ENCODE results near the gene OR2L8.

The OR2L8 gene

GRCh38 chr1:247942624-247943023 is 6.0 kb upstream of the OR2L8 start:
- no peaks in the 10 kb centered on the region for H3K4me1 Mint-ChIP-seq
- H3K4me3 Mint-ChIP-seq, result no peak overlapping the region
- ATAC-seq, result no peak
- peaks cover 8% of the 10 kb centered on the region for H3K27me3 Mint-ChIP-seq
- no peak overlapping the region for H3K27ac Mint-ChIP-seq
- DNase-seq, result no peak
- no peaks in the 10 kb centered on the region for H3K9me3 Mint-ChIP-seq

- H3K4me3 Mint-ChIP-seq, result no peak overlapping the region
- ATAC-seq (no peak), DNase-seq (no peak)
- H3K9me3 Mint-ChIP-seq, result peaks cover 10 to 14% of the 10 kb centered on the region in 2 donors
- no peak overlapping the region for H3K27ac Mint-ChIP-seq
- no peaks in the 10 kb centered on the region for H3K27me3 Mint-ChIP-seq
- no peaks in the 10 kb centered on the region for H3K4me1 Mint-ChIP-seq
Measured at GRCh38 chr1:247953408-247953807, 4.8 kb downstream of the OR2L8 start.

DNA sequence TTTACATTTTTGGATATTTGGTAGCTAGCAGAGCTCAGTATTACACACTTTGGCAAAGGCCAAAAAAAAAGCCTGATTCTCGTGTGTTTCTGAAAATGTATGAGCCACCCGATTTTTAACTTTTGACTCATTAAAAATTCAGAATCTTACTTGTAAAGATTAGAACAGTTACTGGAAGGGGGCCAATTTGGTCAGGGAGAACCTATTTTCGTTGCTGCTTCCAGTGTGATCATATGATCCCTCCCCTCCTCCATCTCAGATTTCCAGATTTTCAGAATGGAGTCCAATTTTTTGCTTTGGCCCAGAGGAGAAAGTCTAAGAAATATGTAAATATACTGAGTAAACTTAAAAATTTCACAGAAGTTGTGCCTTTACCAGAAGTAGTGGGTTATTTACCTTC is 13.1 kb downstream of the OR2L8 start:
- no peaks in the 10 kb centered on the region for H3K27me3 Mint-ChIP-seq
- no peak overlapping the region for H3K4me3 Mint-ChIP-seq
- peaks cover 10 to 17% of the 10 kb centered on the region in 2 donors for H3K9me3 Mint-ChIP-seq
- DNase-seq (no peak), ATAC-seq (no peak)
- H3K4me1 Mint-ChIP-seq, result peaks cover 1% of the 10 kb centered on the region
- no peak overlapping the region for H3K27ac Mint-ChIP-seq

DNA sequence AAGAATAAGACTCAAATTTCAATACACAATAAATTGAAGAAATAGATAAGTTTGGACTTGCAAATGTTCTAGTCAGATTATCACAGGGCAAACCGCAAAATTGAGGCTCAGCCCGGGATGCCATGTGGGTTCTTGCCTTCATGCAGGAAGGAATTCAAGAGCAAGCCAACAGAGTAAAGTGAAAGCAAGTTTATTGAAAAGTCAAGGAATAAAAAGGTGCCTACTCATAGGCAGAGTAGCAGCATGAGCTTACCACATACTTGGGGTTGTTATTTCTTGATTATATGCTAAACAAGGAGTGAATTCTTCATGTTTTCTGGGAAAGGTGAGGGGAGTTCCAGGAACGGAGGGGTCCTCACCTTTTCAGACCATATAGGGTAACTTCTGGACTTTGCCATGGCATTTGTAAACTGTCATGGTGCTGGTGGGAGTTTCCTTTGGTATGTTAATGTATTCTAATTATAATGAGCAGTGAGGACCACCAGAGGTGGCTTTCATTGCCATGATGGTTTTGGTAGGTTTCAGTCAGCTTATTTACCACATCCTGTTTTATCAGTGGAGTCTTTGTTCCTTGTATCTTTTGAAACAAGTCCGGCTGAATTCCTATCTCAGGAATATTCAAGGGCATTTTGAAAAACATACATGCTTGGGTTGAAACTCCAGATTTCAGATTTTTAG is 14.4 kb downstream of the OR2L8 start:
- peaks cover 6 to 10% of the 10 kb centered on the region in 2 donors for H3K9me3 Mint-ChIP-seq
- H3K4me1 Mint-ChIP-seq, result peaks cover 6% of the 10 kb centered on the region
- H3K27me3 Mint-ChIP-seq, result no peaks in the 10 kb centered on the region
- no peak overlapping the region for H3K4me3 Mint-ChIP-seq
- no peak overlapping the region for H3K27ac Mint-ChIP-seq
- DNase-seq, result peak; percentile 1 to 10
- peak; percentile 73 for ATAC-seq

- peaks cover 6% of the 10 kb centered on the region for H3K4me1 Mint-ChIP-seq
- no peak for ATAC-seq
- H3K27me3 Mint-ChIP-seq, result no peaks in the 10 kb centered on the region
- H3K4me3 Mint-ChIP-seq, result no peak within 1 kb of the TSS
- H3K27ac Mint-ChIP-seq, result no peak within 1 kb of the TSS
- DNase-seq, result no peak
- peaks cover 6 to 14% of the 10 kb centered on the region in 2 donors for H3K9me3 Mint-ChIP-seq
Measured at GRCh38 chr1:247964933-247965332, 16.3 kb downstream of the OR2L8 start, which contains the start of gene OR2AK2. Gene OR2AK2, plus strand, starts transcription at chr1:247965233. Its CDS starts 144 bp downstream, at chr1:247965377.

- Mint-ChIP-seq H3K27me3 (no peaks in the 10 kb centered on the region), H3K4me3 (no peak overlapping the region), H3K27ac (no peak overlapping the region), H3K9me3 (peaks cover 0 to 14% of the 10 kb centered on the region in 2 donors), H3K4me1 (peaks cover 6% of the 10 kb centered on the region)
- ATAC-seq, result no peak
- no peak for DNase-seq
Measured at GRCh38 chr1:247966532-247967204, 18.0 kb downstream of the OR2L8 start.

DNA sequence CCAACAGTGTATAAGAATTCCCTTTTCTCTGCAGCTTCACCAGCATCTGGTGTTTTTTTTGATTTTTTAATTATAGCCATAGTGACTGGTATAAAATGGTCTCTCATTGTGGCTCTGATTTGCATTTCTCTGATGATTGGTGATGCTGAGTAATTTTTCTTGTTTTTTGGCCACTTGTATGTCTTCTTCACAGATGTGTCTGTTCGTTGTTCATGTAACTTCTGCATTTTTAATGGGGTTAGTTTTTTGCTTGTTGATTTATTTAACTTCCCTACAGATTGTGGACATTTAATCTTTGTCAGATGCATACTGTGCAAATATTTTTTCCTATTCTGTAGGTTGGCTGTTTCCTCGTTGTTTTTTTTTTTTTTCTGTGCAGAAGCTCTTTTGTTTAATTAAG is 44.3 kb downstream of the OR2L8 start:
- H3K4me3 Mint-ChIP-seq, result no peak overlapping the region
- no peaks in the 10 kb centered on the region for H3K27me3 Mint-ChIP-seq
- peaks cover 0 to 4% of the 10 kb centered on the region in 2 donors for H3K9me3 Mint-ChIP-seq
- ATAC-seq (no peak), DNase-seq (no peak)
- no peaks in the 10 kb centered on the region for H3K4me1 Mint-ChIP-seq
- no peak overlapping the region for H3K27ac Mint-ChIP-seq

- Mint-ChIP-seq H3K9me3 (peaks cover 8 to 9% of the 10 kb centered on the region in 2 donors), H3K4me1 (no peaks in the 10 kb centered on the region), H3K27ac (no peak overlapping the region), H3K4me3 (no peak overlapping the region), H3K27me3 (no peaks in the 10 kb centered on the region)
- DNase-seq, result no peak
- no peak for ATAC-seq
Measured at GRCh38 chr1:247998811-247999210, 50.2 kb downstream of the OR2L8 start.

Measured in stimulated activated naive CD8-positive, alpha-beta T cell treated with anti-CD3 and anti-CD28 coated beads, Interleukin-15, amount 100 ng/mL, for 72 hours (primary cell).